Neural progenitor cell (in vitro differentiated cells): Measurements from ENCODE around the gene PLXNB1.

Experiments
- EZH2 ChIP-seq: fragments of 200-600 bp; sonication (generic); IDR thresholded peaks from 2 replicates; pipeline ENCODE4 v1.6.1; 2017; ENCODE audit warnings: antibody characterized with exemption, mild to moderate bottlenecking, moderate library complexity
- EZH2phosphoT487 ChIP-seq: fragments of 200-600 bp; sonication (generic); IDR thresholded peaks from 2 replicates; pipeline ENCODE4 v1.6.1; 2017; ENCODE audit warnings: antibody characterized with exemption
- TF ChIP-seq, protein P1 (sequence below): fragments of 200-600 bp; sonication (generic); IDR thresholded peaks from 2 replicates; pipeline ENCODE4 v1.5.1; 2017; ENCODE audit warnings: antibody characterized with exemption, mild to moderate bottlenecking

DNA sequence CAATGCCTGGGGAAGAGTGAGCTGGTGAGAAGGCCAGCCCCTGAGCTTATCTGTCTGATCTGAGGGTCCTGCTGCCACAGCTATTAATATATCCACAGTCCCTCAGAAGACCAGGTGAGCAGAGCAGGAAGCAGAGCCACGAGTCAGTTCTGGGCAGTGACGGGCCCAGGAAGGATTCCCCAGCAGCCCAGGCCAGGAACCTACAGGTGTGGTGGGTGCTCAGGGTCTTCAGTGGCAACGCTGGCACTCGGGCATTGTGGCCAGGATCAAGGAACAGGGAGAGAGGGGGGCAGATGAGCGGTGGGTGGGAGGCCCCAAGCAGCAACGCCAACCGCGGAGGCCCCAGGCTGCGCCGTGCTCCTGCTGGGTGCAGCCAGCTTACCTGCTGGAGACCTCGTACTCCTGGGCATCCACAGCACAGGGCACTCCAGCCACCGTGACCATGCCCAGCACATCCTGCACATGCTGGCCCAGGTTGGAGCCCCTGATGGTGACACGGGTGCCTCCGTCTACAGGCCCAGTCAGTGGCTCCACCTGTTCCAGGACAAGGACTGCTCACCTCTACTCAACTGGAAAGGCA lies 12.3 kb downstream of the PLXNB1 start:
- TF ChIP-seq, protein P1, sequence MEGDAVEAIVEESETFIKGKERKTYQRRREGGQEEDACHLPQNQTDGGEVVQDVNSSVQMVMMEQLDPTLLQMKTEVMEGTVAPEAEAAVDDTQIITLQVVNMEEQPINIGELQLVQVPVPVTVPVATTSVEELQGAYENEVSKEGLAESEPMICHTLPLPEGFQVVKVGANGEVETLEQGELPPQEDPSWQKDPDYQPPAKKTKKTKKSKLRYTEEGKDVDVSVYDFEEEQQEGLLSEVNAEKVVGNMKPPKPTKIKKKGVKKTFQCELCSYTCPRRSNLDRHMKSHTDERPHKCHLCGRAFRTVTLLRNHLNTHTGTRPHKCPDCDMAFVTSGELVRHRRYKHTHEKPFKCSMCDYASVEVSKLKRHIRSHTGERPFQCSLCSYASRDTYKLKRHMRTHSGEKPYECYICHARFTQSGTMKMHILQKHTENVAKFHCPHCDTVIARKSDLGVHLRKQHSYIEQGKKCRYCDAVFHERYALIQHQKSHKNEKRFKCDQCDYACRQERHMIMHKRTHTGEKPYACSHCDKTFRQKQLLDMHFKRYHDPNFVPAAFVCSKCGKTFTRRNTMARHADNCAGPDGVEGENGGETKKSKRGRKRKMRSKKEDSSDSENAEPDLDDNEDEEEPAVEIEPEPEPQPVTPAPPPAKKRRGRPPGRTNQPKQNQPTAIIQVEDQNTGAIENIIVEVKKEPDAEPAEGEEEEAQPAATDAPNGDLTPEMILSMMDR = no peak
- no peak for TF ChIP-seq EZH2
- TF ChIP-seq EZH2phosphoT487 = no peak
